GM12801 (cell line): ENCODE measurements around the gene PRR36.

Experiments used
- TF ChIP-seq, protein P1 (sequence below): IDR thresholded peaks from one replicate; pipeline ENCODE4 v1.5.1; 2011; ENCODE audit warnings: control low read depth; ENCODE audit not compliant: insufficient read length; ENCODE audit errors: extremely low read depth

Gene PRR36

DNA sequence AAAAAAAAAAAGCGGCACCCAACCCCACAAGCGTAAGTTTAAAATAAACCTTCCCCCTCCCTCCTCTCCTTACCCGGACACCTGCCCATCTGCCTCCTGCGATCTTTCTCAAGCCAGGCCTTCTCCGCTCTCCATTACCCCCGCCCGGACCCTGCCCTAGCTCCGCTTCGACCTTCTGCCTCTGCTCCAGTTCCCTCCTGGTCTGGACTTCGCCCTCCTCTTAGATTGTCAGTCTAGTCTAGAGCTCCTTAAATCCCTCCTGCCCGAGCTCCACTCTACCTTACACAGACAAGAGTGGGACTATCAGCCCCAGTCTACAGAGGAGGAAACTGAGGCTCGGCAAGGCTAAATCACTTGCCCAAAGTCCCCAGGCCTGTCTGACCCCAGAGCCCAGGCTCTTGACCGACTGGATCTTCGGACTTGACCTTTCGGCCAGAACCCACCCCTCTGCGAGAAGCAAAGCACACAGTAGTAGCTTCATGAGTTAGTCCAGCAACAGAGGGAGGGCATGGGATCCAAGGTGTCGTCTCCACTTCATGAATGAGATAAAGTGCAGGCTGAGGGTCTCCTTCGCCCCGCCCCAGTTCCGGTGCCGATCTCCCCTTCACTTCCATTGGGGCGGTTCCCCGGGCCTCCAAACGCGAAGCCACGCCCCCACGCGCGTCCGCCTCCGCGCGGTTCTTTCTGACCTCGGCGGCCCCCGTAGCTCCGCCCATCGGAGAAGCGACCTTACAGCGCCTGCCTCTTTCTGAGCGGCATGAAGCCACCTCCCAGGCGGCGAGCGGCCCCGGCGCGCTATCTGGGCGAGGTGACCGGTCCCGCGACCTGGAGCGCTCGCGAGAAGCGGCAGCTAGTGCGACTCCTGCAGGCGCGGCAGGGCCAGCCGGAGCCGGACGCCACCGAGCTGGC lies 45.7 kb upstream of the PRR36 start, which contains the start of gene SNAPC2:
SNAPC2 (plus strand) TSS at position 729 of the 909 bp plus-strand sequence; CDS start at position 758, 29 bp downstream.
- TF ChIP-seq, protein P1, sequence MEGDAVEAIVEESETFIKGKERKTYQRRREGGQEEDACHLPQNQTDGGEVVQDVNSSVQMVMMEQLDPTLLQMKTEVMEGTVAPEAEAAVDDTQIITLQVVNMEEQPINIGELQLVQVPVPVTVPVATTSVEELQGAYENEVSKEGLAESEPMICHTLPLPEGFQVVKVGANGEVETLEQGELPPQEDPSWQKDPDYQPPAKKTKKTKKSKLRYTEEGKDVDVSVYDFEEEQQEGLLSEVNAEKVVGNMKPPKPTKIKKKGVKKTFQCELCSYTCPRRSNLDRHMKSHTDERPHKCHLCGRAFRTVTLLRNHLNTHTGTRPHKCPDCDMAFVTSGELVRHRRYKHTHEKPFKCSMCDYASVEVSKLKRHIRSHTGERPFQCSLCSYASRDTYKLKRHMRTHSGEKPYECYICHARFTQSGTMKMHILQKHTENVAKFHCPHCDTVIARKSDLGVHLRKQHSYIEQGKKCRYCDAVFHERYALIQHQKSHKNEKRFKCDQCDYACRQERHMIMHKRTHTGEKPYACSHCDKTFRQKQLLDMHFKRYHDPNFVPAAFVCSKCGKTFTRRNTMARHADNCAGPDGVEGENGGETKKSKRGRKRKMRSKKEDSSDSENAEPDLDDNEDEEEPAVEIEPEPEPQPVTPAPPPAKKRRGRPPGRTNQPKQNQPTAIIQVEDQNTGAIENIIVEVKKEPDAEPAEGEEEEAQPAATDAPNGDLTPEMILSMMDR: no peak

DNA sequence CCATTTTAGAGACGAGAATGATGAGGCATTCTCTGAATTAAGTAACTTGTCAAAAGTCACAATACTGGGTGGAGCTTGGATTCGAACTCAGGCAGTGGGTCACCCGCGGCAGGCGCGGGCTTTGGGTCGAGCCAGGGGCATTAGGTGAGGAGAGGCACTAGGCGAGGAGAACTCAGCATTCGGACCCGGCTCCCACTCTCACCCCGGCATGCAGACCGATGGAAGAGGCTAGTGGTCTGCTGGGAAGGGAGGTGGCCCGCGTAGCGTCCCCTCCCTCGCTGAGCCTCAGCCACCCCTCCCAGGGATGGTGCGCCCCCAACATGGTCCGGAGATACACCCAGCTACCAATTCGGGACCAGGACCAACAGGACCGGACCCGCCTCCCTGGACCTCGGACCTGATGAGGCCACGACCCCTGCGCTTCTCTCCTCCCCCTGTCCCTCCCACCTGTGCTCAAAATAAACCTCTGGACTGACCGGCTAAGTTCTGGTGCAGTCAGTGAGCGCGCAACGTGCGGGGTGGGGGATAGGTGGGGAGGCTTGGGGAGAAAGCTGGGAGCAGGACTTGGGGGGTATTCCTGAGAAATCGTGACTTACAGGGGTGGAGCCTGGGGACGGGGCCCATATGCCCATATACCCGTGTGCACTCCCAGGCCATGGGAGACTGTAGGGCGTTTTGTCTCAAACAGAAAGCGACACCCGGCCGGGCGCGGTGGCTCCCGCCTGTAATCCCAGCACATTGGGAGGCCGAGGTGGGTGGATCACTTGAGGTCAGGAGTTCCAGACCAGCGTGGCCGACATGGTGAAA lies 44.6 kb upstream of the PRR36 start:
- TF ChIP-seq, protein P1: no peak

DNA sequence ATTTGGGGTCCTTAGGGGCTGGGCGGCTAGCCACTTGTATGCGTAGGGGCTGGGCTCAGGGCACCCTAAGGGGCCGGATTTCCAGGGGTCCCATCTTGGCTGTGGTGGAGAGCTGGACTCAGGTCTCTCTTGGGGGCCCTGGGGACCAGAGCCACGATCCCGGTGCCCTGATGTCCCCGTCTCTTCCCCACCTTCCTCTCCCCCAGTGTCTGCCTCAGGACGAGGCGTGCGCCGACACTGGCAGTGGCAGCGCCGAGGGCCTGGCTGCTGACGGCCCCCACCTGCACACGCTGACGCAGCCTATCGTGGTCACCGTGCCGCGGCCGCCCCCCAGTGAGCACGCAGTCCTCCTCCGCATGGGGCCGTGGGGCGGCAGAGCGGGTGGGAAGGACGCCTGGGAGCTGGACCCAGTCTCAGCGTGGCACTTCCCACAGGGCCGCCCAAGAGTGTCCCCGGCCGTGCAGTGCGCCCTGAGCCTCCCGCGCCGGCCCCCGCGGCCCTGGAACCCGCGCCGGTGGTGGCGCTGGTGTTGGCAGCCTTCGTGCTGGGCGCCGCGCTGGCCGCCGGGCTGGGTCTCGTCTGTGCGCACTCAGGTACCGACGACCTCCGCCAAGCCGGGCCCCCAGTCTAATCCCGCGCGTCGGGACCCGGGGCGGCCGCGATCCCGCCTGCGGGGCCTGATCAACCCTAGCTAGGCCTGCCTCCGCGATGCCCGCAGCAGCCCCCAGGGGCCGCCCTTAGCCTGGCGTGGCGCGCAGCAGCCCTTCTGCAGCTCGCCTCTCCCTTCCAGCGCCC lies 43.3 kb upstream of the PRR36 start:
- TF ChIP-seq, protein P1: no peak

DNA sequence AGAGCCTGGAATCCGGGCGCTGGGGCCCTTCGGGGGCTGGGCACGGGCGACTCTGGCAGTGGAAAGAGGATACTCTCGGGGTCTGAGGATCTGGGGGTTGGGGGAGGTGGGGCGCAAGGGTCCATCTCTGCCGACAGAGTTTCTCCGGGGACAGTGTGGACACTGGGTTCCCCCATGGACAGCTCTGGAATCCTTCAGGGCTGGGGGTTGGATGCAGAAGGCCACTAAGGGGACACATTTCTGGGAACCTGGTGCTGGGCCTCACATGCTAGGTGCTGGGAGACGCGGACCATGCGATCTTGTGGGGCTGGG lies 42.7 kb upstream of the PRR36 start:
- TF ChIP-seq, protein P1: no peak

DNA sequence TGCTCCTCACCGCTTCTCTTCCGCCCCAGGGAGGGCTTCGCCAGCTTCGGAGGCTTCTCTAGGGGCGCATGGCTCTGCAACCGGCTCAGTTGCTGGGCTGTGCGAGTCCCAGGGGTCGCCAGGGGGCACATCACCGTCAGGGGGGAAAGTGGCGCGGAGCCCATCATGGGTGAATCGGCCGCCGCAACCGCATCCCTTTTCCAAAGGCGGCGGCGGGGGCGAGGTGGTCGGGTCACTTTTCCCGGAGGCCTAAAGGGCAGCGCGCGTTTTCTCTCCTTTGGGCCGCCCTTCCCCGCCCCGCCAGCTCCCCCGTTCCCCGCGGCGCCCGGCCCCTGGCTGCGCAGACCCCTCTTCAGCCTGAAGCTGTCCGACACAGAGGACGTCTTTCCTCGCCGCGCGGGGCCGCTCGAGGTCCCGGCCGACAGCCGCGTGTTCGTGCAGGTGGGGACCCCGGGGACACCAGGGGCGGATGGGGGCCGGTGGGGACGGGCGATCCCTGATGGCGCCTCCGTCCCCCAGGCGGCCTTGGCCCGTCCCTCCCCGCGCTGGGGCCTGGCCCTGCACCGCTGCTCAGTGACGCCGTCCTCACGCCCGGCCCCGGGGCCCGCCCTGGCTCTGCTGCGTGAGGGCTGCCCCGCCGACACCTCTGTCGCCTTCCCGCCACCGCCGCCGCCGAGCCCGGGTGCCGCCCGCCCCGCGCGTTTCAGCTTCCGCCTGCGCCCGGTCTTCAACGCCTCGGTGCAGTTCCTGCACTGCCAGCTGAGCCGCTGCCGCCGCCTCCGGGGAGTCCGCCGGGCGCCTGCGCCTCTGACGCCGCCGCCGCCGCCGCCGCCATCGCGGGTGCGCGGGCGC lies 42.1 kb upstream of the PRR36 start:
- TF ChIP-seq, protein P1: no peak

DNA sequence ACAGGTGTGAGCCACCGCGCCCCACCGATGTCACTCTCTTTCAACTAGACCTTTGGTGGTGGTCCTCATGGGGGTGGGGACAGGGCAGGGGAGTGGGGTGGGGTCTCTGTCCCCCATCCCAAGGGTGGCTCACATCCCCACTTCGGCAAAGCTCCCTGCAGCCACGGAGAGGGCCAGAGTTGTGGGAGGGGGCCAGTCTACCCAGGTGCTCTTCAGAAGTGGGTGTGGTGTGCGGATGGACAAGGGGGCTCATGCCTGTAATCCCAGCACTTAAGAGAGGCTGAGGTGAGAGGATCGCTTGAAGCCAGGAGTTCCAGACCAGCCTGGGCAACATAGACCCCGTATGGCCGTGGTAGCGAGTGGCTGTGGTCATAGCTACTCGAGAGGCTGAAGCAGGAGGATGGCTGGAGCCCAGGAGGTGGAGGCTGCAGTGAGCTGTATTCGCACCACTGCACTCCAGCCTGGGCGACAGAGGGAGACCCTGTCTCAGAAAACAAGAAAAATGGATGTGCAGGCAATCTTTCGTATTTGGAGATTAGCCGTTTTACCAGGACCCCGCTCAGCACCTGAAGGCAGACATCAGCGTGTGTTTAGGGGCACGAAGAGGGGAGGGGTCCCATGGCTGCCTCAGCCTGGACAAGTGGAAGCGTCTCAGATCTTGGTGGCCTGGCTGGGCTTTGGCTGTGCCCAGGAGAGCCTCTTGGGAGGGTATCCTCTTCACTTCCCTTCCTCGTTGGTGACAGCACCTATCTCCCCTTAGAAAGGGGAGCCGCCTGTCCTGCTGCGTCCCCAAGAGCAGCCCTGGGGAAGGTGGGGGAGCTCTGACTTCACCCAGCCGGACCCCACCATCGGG lies 41.3 kb upstream of the PRR36 start:
- TF ChIP-seq, protein P1: no peak
